Heart right ventricle (tissue), 16 donors: ENCODE results near the gene DSCAM. TPM values are rescaled to one million over a fixed set of nuclear protein-coding genes. Genes with fewer than 3 reads are reported as not detected.

Experiments used
- ATAC-seq, 8 donors: fragments of 200-7000 bp; cut with Tn5 transposase; one replicate each; pipeline ENCODE4 v1.9.1; 2020; ENCODE audit warnings: mild to moderate bottlenecking in 8 of 8, moderate library complexity in 8 of 8, moderate number of reproducible peaks in 1 of 8
- DNase-seq, 2 donors: peaks; one replicate each; pipeline ENCODE4 v3.0.0-alpha.2; 2020
- H3K27ac ChIP-seq, 10 donors: fragments of 200-600 bp; sonication (generic) in 2 of 10; one replicate each; pipeline versions ENCODE4 v1.5.0 to v1.8.0; 2020 to 2022; ENCODE audit warnings: mild to moderate bottlenecking in 3 of 10
- H3K27me3 ChIP-seq, 7 donors: fragments of 200-600 bp; one replicate each; pipeline ENCODE4 v1.8.0; 2021 to 2022; ENCODE audit warnings: mild to moderate bottlenecking in 2 of 7
- H3K36me3 ChIP-seq, 9 donors: fragments of 200-600 bp; sonication (generic) in 1 of 9; one replicate each; pipeline versions ENCODE4 v1.5.0 to v1.8.0; 2020 to 2022; ENCODE audit warnings: mild to moderate bottlenecking in 2 of 9
- H3K4me1 ChIP-seq, 9 donors: fragments of 200-600 bp; sonication (generic) in 1 of 9; one replicate each; pipeline versions ENCODE4 v1.5.0 to v1.8.0; 2020 to 2022; ENCODE audit warnings: mild to moderate bottlenecking in 4 of 9
- H3K4me3 ChIP-seq, 10 donors: fragments of 200-600 bp; sonication (generic) in 2 of 10; one replicate each; pipeline versions ENCODE4 v1.5.0 to v1.8.0; 2020 to 2022; ENCODE audit warnings: mild to moderate bottlenecking in 7 of 10, moderate library complexity in 2 of 10
- H3K9me3 ChIP-seq, 11 donors: fragments of 200-600 bp in 10 of 11; sonication (generic) in 2 of 11; one replicate each; pipeline versions ENCODE4 v1.5.0 to v1.8.0; 2013 to 2022; ENCODE audit warnings: mild to moderate bottlenecking in 2 of 11, control low read depth in 1 of 11, moderate library complexity in 1 of 11
- WGBS, 2 donors: extraction: QIAGEN DNeasy Blood & Tissue Kit; methylation state at CpG; one replicate each; pipeline ENCODE4 v1.1.7; 2013; ENCODE audit warnings: inconsistent platforms in 1 of 2; 5-methylcytosine and 5-hydroxymethylcytosine counted together
- intact Hi-C, 10 donors: fragments of 100-400 bp; cut with DNase I; formaldehyde crosslinking; loops; one replicate each; pipeline versions ENCODE4 v1.11.1 to v1.14.2; 2022
- polyA plus RNA-seq, 2 donors: library from polyadenylated mRNA; stranded (reverse); fragments of 200-250 nt; gene quantifications; one replicate each; pipeline ENCODE4 v1.2.3, GENCODE V29; 2013
- total RNA-seq, 10 donors: library from RNA; stranded (reverse); fragmentation: NEBNext Ultra II Directional in 3 of 10; extraction: Animal tissue kit (Norgen Biotek cat#: 25700) in 3 of 10; gene quantifications; one replicate each; pipeline versions ENCODE4 v1.2.1 to v1.2.4, GENCODE V29; 2021 to 2023
- TF ChIP-seq, protein P1 (sequence below), 9 donors: fragments of 200-600 bp; sonication (generic) in 2 of 9; IDR thresholded peaks; one replicate each; pipeline versions ENCODE4 v1.5.0 to v1.8.0; 2021 to 2022; ENCODE audit warnings: antibody characterized with exemption in 9 of 9, mild to moderate bottlenecking in 5 of 9, moderate library complexity in 1 of 9
- donor health status: Arrhythmogenic right ventricular cardiomyopathy.
- donor health status: ischemic (EF 13 %, LVEDD 7.1; RV severe dilation, severe dysfunction).
- donor health status: healthy with polysubstance abuse.
- donor health status: DM: no; HTN: yes; CAD: no.
- donor health status: DM: no; HTN: no; CAD: no.
- donor health status: ischemic (EF 25% LVEDD 6.9; RV normal size, moderate dysfunction).
- donor health status: ischemic (EF 25% LVEDD 5.7; RV mildly dilated, moderate dysfunction).
- donor health status: healthy.
- donor health status: DM: yes; HTN: yes; CAD: no.
- donor health status: Ischemic cardiomyopathy.
- donor health status: ischemic (EF 35%, LVEDD 5.7; RV mildly dilated, moderate dysfunction).
- donor health status: nonischemic (EF 11% LVEDD 7.7; RV severe dilation, severe dysfunction).
- donor health status: DM: yes; HTN: yes; CAD: no.
- donor health status: PGD.
- donor health status: ischemic (EF 29% LVEDD 5.4; RV normal size, mild dysfunction).
- donor health status: nonischemic (EF 23%, LVEDD 6.1; RV moderate dilation, normal function).

Gene DSCAM
- total and polyA plus RNA-seq, 12 donors, result 0.03 to 0.04 TPM; not detected in 10

DNA sequence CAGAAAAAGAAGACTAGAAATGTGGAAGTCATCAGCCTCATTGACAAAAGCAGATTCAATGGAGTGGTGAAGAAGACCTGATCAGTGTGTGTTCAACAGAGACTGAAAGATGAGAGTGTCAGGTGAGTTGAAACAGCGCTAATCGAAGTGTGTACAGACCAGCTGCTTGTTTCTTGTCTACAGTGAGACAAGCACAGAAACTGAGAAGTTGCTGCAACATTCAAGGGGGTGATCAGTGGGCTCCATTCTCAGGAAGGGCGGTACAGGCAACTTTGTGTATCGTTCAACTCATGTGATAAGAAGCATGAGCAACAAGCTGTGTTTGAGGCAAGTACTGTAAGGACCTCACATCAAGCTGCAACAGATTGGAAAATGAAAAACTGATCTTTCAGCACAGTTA is 19.4 kb downstream of the DSCAM start:
- no peak for ATAC-seq
- Histone ChIP-seq H3K9me3 (no peaks in the 10 kb centered on the region), H3K36me3 (no peaks in the 10 kb centered on the region), H3K4me3 (no peak overlapping the region), H3K27me3 (peaks cover 0 to 10% (median 0%) of the 10 kb centered on the region in 7 donors), H3K27ac (no peak overlapping the region), H3K4me1 (no peaks in the 10 kb centered on the region)
- TF ChIP-seq, protein P1, sequence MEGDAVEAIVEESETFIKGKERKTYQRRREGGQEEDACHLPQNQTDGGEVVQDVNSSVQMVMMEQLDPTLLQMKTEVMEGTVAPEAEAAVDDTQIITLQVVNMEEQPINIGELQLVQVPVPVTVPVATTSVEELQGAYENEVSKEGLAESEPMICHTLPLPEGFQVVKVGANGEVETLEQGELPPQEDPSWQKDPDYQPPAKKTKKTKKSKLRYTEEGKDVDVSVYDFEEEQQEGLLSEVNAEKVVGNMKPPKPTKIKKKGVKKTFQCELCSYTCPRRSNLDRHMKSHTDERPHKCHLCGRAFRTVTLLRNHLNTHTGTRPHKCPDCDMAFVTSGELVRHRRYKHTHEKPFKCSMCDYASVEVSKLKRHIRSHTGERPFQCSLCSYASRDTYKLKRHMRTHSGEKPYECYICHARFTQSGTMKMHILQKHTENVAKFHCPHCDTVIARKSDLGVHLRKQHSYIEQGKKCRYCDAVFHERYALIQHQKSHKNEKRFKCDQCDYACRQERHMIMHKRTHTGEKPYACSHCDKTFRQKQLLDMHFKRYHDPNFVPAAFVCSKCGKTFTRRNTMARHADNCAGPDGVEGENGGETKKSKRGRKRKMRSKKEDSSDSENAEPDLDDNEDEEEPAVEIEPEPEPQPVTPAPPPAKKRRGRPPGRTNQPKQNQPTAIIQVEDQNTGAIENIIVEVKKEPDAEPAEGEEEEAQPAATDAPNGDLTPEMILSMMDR (IDR thresholded peaks at IDR 0.05), result no peak
- 81 to 82% methylated on average over 4 of the region's 4 CpGs for WGBS, 2 donors
- intact Hi-C loops, result no loop called here
- no peak for DNase-seq

DNA sequence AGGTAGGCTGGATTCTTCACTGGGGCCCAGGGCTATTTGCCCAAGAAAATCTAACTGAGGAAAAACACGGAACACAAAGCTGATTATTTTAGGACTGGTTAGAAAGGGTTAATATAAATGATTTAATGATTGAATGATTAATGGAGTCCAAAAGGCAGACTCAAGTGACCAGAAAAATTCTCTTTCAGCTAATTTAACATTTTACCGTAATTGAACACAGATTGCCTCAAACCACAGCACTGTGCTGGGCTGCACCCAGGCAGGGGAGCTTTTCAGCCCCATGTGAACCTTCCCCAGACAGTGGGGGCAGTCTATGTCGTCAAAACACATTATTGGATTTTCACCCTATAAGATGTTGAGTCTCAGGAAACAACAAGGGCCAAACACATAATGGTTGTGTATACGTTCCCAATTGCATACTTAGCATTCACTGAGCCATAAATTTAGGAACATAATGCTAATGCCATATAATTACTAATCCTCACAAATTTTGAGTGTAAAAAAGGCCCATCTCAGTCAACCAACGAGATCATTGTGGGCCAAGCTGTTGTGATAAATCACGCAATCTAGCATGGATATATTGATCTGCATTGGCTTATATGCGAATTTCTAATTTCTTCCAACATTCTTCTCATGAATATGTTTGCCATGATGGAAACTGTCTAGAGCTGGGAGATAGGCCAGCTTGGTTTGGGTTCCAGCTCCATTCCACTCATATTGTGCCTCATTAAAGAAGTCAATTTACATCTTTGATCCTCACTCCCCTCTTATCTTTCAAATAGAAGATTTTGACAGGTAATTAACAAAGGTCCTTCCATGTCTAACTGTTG is 27.7 kb downstream of the DSCAM start:
- Histone ChIP-seq H3K4me3 (no peak overlapping the region), H3K27me3 (peaks cover 0 to 5% (median 0%) of the 10 kb centered on the region in 7 donors), H3K36me3 (no peaks in the 10 kb centered on the region), H3K4me1 (no peaks in the 10 kb centered on the region), H3K27ac (no peak overlapping the region), H3K9me3 (peaks cover 0 to 19% (median 0%) of the 10 kb centered on the region in 11 donors)
- TF ChIP-seq, protein P1 (IDR thresholded peaks at IDR 0.05), result no peak
- intact Hi-C loops, result no loop called here
- ATAC-seq (no peak), DNase-seq (no peak)
- WGBS, 2 donors, result 91 to 93% methylated on average over 7 of the region's 7 CpGs

DNA sequence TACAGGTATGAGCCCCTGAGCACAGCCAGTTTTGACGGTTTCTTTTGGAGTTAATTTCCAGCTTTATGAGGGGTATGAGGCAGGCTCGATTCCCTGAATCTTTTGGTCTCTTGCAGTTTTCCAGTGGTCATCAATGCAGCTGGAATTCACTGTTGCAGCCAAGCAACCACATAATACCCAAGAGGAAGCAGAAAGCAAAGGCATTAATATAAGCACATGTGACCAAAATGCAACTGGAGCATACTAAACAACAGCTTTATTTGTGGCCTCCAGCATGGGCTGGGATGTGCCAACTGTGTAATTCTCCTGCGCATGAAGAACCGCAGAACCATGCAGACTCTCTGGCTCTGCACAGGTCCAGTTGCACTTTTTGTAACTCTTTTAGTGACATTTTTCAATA is 33.0 kb downstream of the DSCAM start:
- DNase-seq (no peak), ATAC-seq (no peak)
- Histone ChIP-seq H3K36me3 (no peaks in the 10 kb centered on the region), H3K4me1 (no peaks in the 10 kb centered on the region), H3K9me3 (peaks cover 0 to 9% (median 0%) of the 10 kb centered on the region in 11 donors), H3K27me3 (peaks cover 0 to 5% (median 0%) of the 10 kb centered on the region in 7 donors), H3K4me3 (no peak overlapping the region), H3K27ac (no peak overlapping the region)
- WGBS, 2 donors, result 92 to 93% methylated on average over 4 of the region's 4 CpGs
- TF ChIP-seq, protein P1 (IDR thresholded peaks at IDR 0.05), result no peak
- intact Hi-C loops, result no loop called here

DNA sequence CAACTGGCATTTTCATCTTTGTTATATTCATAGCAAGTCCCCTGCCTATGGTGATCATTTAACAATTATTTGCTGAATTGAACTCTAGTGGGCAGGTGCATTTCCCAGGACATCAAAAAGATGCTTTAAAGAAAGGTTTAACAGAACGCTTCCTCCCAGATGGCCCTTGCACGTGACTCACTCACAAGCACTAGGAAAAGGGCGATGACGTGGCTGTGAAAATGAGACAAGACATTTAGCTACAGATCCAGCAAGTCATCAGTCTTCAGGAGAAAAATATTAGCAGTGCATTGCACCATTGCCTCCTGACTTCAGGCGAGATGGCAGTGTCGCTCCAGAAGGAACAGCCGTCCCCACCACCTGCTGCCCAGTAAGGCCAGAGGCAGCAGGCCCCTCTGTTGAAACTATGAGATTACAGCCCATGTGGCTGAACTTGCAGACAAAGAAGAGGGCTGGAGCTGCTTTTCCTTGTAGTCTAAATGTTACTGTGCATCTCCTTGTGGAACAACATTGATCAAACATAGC is 37.2 kb downstream of the DSCAM start:
- TF ChIP-seq, protein P1 (IDR thresholded peaks at IDR 0.05), result no peak
- WGBS, 2 donors, result 75 to 84% methylated on average over 7 of the region's 7 CpGs
- H3K4me3 ChIP-seq, result no peak overlapping the region
- intact Hi-C loops, result no loop called here
- no peaks in the 10 kb centered on the region for H3K36me3 ChIP-seq
- H3K4me1 ChIP-seq, result no peaks in the 10 kb centered on the region
- no peak overlapping the region for H3K27ac ChIP-seq
- ATAC-seq (no peak), DNase-seq (no peak)
- no peaks in the 10 kb centered on the region for H3K9me3 ChIP-seq
- no peaks in the 10 kb centered on the region for H3K27me3 ChIP-seq
